Kidney glomerular epithelial cell (primary cell): Measurements from ENCODE around the gene FOXO6.

ENCODE experiments used
- DNase-seq: peaks from one replicate; lab custom pipeline; 2025; lab: John Stamatoyannopoulos, UW

The FOXO6 gene

GRCh38 chr1:41425369-41425768 is 64.1 kb downstream of the FOXO6 start:
- no peak for DNase-seq

DNA sequence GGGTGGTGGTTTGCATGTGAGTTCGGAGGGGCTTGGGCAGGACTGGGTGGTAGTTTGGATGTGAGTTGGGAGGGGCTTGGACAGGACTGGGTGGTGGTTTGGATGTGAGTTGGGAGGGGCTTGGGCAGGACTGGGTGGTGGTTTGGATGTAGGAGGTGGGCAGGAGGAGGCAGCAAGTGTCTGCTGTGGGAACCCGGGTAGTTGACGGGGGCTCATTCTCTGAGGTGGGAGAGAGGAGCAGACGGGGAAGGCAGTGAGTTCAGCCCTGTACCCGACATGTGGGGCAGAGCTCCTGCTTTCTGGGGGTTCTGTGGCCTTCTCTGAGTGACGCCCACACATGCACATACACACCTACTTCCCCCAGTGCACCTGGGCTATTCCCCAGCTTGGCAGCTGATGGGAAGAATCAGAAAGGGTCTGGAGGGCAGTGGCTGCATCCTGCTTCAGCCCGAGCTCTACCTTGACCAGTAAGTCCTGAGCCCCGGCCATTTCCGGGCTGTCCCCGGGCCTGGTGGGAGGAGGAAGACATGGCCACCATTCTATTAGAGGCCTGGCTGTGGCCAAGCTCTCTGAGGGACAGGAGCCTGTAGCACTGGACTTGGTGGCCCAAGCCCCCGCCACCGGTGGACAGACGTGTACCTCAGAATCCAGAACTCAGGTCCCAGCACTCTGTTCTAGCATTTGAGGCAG is 65.1 kb downstream of the FOXO6 start:
- DNase-seq, result no peak

- no peak for DNase-seq
Observed at GRCh38 chr1:41427122-41427913, 66.1 kb downstream of the FOXO6 start.

DNA sequence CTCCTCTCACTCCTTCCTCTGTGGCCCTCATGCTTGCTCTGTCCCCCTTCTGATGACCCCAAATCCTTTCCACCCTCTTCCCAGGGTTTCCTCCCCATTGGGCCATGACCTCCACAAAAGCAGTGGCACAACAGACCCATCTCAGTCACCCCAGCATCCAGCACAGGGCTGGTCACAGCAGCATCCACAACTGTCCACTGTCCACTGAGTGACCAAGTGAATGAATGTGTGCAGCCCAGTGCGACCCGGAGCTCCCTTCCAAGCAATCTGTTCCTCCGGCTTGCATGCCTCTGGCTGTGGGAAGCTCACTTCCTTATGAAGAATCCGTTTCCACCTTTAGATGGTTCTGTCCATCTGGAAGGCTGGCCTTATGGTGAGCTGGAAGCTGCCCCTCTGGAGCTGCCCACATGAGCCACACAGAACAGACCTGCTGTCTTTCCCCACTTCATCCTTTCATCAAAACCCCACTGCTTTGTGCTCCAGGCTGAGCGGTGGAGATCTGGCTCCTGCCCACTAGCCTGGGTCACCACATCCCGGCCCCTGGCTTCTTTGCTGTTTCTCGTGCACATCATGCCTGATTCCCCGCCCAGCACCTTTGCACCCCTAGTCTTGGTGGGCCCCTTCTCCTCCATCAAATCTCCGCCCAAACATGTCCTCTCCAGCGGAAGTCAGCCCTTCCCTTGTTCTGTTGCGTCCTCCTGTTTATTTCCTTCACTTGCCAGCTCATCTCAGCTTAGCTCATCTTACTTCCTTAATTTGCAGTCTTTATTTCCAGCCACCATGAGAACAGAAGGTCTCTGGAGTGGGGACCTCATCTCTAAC is 66.9 kb downstream of the FOXO6 start:
- no peak for DNase-seq

DNA sequence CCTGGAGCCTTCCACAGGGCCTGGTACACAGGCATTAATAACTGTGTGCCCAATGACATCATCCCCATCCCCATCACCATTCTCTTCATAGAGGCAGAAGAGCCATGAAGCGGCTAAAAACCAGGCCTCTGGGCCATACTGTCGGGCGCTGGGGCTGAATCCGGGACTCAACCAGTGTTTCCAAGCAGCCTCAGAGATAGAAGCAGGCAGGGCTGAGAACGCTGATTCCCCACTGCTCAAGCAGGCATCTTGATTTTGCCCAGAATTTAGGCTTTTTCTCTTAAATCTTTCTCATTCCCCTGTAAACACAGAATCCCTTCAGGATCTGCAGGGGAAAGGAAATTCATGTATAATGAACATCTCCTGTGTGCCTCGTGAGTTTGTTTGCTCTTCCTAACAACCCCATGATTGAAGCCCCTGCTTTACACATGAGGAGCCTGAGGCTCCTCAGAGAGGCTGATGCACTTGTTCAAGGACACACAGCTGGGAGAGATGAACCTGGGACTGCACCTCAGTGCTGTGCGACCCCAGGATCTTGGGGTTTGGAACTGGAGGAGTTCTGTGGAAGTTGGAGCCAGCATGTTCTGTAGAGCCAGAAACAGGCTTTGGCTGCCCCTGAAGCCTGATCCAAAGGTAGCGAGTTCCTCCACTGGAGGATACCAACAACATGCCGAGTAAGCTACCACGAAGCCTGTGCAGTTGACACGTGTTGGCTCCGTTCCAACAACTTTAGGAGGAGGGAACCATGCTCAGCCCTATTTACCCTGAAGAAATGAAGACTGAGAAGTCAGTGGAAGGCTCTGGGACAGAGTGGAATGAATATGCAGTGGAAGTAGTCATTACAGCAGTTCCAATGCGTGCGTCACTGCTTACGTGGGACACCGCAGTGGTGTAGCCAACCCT is 67.8 kb downstream of the FOXO6 start:
- no peak for DNase-seq

DNA sequence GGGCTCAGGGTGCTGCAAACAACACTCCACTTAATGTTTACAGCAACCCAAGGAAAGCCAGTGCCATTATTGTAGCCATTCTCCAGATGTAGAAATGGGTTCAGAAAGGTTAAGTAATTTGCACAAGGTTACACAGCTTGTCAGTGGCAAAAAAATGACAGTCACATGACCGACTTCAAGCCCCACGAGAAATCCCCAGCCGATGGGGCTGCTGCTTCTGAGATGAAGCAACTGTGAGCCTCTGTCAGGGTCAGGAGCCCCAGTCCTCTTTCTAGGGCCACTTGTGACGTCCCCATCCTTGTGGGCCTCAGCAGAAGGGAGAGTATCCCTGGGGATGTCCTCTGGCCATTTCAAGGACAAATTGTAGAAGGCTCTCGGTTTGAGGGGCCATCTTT is 68.4 kb downstream of the FOXO6 start:
- DNase-seq, result no peak

DNA sequence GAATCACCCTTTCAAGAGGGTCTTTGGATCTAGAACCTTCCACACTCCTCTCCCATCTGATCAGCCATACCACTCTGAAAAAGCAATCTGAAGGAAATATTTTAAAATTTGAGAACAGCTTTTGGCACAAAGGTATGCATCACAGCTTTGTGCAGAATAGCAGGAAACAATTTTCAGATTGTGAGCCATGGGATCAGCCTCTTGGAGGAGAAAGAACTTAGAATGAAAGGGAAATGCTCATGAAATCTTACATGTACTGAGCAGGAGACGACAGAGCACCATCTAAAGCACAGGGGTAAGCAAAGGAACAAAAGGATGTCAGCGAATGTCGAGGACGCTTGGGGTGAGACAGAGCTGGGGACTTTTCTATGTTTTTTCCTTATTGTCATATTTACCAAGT is 68.8 kb downstream of the FOXO6 start:
- no peak for DNase-seq

GRCh38 chr1:41430582-41430981 is 69.3 kb downstream of the FOXO6 start:
- DNase-seq, result no peak

DNA sequence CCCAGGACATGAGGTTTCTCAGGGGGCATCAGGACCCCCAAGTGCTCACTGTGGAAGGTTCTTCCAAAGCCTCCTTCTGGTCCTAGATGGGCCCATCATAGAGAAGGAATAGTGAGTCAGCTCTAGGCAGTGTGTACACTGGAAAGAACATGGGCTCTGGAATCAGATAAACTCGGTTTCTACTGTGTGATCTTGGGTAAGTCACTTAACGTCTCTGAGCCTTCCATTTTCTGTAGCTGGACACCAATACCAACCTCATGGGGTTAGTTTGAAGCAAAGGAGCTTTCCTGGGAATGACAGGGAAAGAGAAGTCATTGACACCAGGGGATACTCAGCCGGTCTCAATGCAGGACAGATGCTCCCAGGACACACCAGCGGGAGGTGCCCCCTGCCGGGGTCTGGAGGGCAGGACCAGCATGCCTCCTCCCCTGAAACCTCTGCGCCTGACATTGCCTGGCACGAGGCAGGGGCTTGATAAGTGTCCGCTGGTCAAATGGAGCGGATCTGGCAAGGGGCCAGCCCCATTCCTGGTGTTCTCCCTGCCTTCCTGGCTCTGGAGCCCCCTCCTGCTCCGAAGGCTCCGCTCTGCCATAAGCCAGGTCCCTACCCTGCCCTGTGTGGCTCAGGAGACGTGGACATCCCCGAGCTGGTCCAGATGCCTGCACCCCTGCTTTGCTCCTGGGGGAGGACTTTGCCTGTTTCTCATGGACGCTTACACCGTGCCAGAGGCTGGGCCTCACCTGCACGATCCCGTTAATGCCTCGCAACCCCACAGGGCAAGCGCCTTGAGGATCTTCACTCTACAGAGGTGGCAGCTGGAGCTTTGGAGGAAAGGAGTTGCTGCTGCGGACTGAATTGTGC is 70.5 kb downstream of the FOXO6 start:
- no peak for DNase-seq
